ENCODE measurements around the gene IGSF5. TPM values are rescaled to one million over a fixed set of nuclear protein-coding genes. Genes with fewer than 3 reads are reported as not detected.

IGSF5 gene
- total and polyA plus RNA-seq, 10 of the 15 experiments (the other 5 are each of a cell fraction or from before 2014, with no cell fraction given): not detected

GRCh38 chr21:39728341-39728740 is 16.6 kb upstream of the IGSF5 start:
- in situ Hi-C loops (cut with MboI): no loop called here
- no peak overlapping the region for H3K4me2 ChIP-seq (ENCODE audit: control insufficient read depth, insufficient read depth)
- no TSS peak for BruUV-seq (replicated peaks)
- H3K27ac ChIP-seq (ENCODE audit: control insufficient read depth, insufficient read depth): no peak overlapping the region
- TF ChIP-seq NKRF (conservative IDR thresholded peaks at IDR 0.05) (no peak), TARDBP (IDR thresholded peaks at IDR 0.05; ENCODE audit: borderline replicate concordance) (no peak), IRF3 (IDR thresholded peaks at IDR 0.05) (no peak), RAD21 (IDR thresholded peaks at IDR 0.05; ENCODE audit: insufficient read depth, low read depth, low read length) (no peak), KLF5 (IDR thresholded peaks at IDR 0.05; ENCODE audit: partially characterized antibody) (no peak), SIN3A (IDR thresholded peaks at IDR 0.05; ENCODE audit: low read depth, low read length) (no peak), YY1 (IDR thresholded peaks at IDR 0.05; ENCODE audit: low read depth, low read length) (no peak), WRNIP1 (IDR thresholded peaks at IDR 0.05; ENCODE audit: borderline replicate concordance, low read depth, low read length) (no peak), SKIL (IDR thresholded peaks at IDR 0.05; ENCODE audit: low read depth, poor library complexity, severe bottlenecking) (no peak), ZSCAN29 (IDR thresholded peaks at IDR 0.05) (no peak), RUNX3 (IDR thresholded peaks at IDR 0.05; ENCODE audit: low read length) (no peak), MEF2B (IDR thresholded peaks at IDR 0.05; ENCODE audit: partially characterized antibody, poor library complexity, severe bottlenecking) (no peak), CHD4 (IDR thresholded peaks at IDR 0.05) (no peak), MAX (IDR thresholded peaks at IDR 0.05; ENCODE audit: low read depth, low read length) (no peak), NR2C1 (IDR thresholded peaks at IDR 0.05) (no peak)
- TF ChIP-seq, protein P1, sequence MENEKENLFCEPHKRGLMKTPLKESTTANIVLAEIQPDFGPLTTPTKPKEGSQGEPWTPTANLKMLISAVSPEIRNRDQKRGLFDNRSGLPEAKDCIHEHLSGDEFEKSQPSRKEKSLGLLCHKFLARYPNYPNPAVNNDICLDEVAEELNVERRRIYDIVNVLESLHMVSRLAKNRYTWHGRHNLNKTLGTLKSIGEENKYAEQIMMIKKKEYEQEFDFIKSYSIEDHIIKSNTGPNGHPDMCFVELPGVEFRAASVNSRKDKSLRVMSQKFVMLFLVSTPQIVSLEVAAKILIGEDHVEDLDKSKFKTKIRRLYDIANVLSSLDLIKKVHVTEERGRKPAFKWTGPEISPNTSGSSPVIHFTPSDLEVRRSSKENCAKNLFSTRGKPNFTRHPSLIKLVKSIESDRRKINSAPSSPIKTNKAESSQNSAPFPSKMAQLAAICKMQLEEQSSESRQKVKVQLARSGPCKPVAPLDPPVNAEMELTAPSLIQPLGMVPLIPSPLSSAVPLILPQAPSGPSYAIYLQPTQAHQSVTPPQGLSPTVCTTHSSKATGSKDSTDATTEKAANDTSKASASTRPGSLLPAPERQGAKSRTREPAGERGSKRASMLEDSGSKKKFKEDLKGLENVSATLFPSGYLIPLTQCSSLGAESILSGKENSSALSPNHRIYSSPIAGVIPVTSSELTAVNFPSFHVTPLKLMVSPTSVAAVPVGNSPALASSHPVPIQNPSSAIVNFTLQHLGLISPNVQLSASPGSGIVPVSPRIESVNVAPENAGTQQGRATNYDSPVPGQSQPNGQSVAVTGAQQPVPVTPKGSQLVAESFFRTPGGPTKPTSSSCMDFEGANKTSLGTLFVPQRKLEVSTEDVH (IDR thresholded peaks at IDR 0.05; ENCODE audit: low read depth, partially characterized antibody): no peak
- ATAC-seq (no peak), DNase-seq (ENCODE audit: low read depth, low spot score) (no peak), FAIRE-seq (no peak)
- intact Hi-C loops (cut with micrococcal nuclease; ENCODE audit: unreplicated experiment): no loop called here
- no peaks in the 10 kb centered on the region for H3K36me3 ChIP-seq (ENCODE audit: control insufficient read depth in 2 of 2, insufficient read depth in 2 of 2, low read length in 1 of 2)
- no peaks in the 10 kb centered on the region; the same call in 2 of the 3 replicates for H3K9me3 ChIP-seq (replicated peaks; ENCODE audit: control insufficient read depth, insufficient read depth, low read length)
- H4K20me1 ChIP-seq (ENCODE audit: control insufficient read depth, insufficient read depth): no peaks in the 10 kb centered on the region
- H3K4me3 ChIP-seq: no peak overlapping the region
- ChIA-PET RAD21 (ENCODE audit: unreplicated experiment) (no interaction called here), SMC1A (ENCODE audit: uncharacterized antibody, unreplicated experiment) (no interaction called here), CTCF (no interaction called here), POLR2A (no interaction called here)
- WGBS (ENCODE audit: insufficient coverage, insufficient replicate concordance, low lambda C conversion rate, missing lambda C conversion rate): 9% methylated on average over 6 of the region's 6 CpGs
- no peaks in the 10 kb centered on the region for H3K79me2 ChIP-seq (ENCODE audit: control insufficient read depth, insufficient read depth, low read length)
- H3K9ac ChIP-seq (ENCODE audit: control insufficient read depth, insufficient read depth, low read length): no peak overlapping the region
- no peak overlapping the region for H2AFZ ChIP-seq (ENCODE audit: control insufficient read depth, low read depth, low read length)
- H3K27me3 ChIP-seq (replicated peaks in 1 of 2; ENCODE audit: control insufficient read depth in 2 of 2, insufficient read depth in 2 of 2, low read length in 1 of 2): no peaks in the 10 kb centered on the region
- H3K4me1 ChIP-seq (ENCODE audit: control insufficient read depth, insufficient read depth, low read length): no peaks in the 10 kb centered on the region

Data from GM12878 (cell line).